ENCODE results near the gene GGT1. TPM values are rescaled to one million over a fixed set of nuclear protein-coding genes. Genes with fewer than 3 reads are reported as not detected.
"Not testable (repeated sequence)": the region's sequence is repeated elsewhere in the genome, so short reads cannot be mapped to it uniquely, and the experiment has no call there.

The GGT1 gene
- polyA plus RNA-seq, result 1 to 10 TPM; 1.5 to 3.9 TPM

- H3K4me1 ChIP-seq (ENCODE audit: control insufficient read depth in 2 of 2, insufficient read depth in 2 of 2, low read length in 1 of 2); H3K27ac ChIP-seq (ENCODE audit: low read depth in 2 of 2, low read length in 1 of 2); H3K27me3 ChIP-seq (ENCODE audit: control insufficient read depth in 1 of 2, insufficient read depth in 2 of 2, low read length in 2 of 2); H3K36me3 ChIP-seq (ENCODE audit: control insufficient read depth in 2 of 2, insufficient read depth in 2 of 2, low read length in 1 of 2); H3K4me3 ChIP-seq (ENCODE audit: low read depth in 1 of 2, low read length in 2 of 2); H3K9me3 ChIP-seq (ENCODE audit: control insufficient read depth in 2 of 2, insufficient read depth in 1 of 2, low read depth in 1 of 2, low read length in 1 of 2): not testable (repeated sequence)
- WGBS, 2 donors, result 56 to 58% methylated on average over 20 to 22 of the region's 22 CpGs
These were observed at the start of gene GGT1 for GRCh38 chr22:24602847-24603769. Gene GGT1, plus strand, starts transcription at chr22:24603193. Its CDS starts 7,889 bp downstream, at chr22:24611082.

GRCh38 chr22:24553597-24554312 lies 49.2 kb upstream of the GGT1 start:
- Histone ChIP-seq H3K27ac (ENCODE audit: low read depth in 2 of 2, low read length in 1 of 2) (peak overlapping the region; percentile 92 to 95), H3K9me3 (ENCODE audit: control insufficient read depth in 2 of 2, insufficient read depth in 1 of 2, low read depth in 1 of 2, low read length in 1 of 2) (no peaks in the 10 kb centered on the region), H3K36me3 (ENCODE audit: control insufficient read depth in 2 of 2, insufficient read depth in 2 of 2, low read length in 1 of 2) (peaks cover 4 to 10% of the 10 kb centered on the region in 2 donors), H3K27me3 (ENCODE audit: control insufficient read depth in 1 of 2, insufficient read depth in 2 of 2, low read length in 2 of 2) (no peaks in the 10 kb centered on the region), H3K4me1 (ENCODE audit: control insufficient read depth in 2 of 2, insufficient read depth in 2 of 2, low read length in 1 of 2) (peaks cover 0 to 12% of the 10 kb centered on the region in 2 donors), H3K4me3 (ENCODE audit: low read depth in 1 of 2, low read length in 2 of 2) (peak overlapping the region; percentile 82 to 88)
- whole genome bisulfite sequencing, 2 donors, result 21 to 22% methylated on average over 12 of the region's 12 CpGs

DNA sequence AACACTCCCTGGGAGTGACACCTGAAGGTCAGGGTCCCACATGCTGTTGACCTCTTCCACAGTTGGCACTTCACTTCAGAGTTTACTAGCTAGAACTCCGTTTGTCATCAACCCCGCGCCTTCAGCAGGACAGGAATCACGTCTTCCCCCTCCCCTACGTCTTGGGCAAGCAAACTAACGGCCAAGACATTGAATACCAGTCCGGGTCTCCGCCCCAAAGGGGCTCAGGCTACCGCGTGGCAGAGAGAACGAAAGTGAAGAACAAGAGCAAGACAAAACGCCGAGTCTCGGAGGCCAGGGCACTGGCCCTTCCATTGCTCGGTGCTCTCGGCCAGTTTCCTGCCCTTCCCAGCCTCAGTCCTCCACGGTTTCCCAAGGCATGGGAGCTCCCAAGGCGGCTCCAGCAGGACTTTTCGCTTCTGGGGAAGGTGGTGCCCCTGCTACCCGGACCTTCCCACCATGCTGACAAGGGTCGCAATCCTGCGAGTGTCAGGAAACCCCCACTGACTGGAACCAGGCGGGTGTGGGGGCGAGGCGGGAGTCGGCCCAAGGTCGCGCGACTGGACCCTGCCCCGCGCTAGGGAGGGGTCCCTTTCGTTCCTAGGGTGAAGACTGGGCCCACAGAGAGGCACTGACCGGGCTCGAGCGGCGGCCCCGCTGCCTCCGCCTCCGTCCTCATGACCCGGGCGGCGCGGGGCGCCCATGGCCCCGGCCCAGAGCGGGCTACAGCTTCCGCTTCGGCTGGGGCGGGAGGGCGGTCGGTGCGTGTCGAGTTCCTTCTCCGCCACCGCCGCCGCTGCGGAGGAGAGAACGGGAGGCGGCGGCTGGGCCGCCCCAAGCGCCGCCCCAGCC lies 48.5 kb upstream of the GGT1 start, which contains the start of gene GUCD1:
Gene GUCD1 (minus strand): TSS at position 826 of the 852 bp plus-strand sequence. CDS start 147 bp downstream, at position 679.
- peak within 1 kb of the TSS; percentile 97 to 99 for H3K27ac ChIP-seq (ENCODE audit: low read depth in 2 of 2, low read length in 1 of 2)
- peaks cover 0 to 12% of the 10 kb centered on the region in 2 donors for H3K4me1 ChIP-seq (ENCODE audit: control insufficient read depth in 2 of 2, insufficient read depth in 2 of 2, low read length in 1 of 2)
- no peaks in the 10 kb centered on the region for H3K9me3 ChIP-seq (ENCODE audit: control insufficient read depth in 2 of 2, insufficient read depth in 1 of 2, low read depth in 1 of 2, low read length in 1 of 2)
- peak within 1 kb of the TSS; percentile 88 for H3K4me3 ChIP-seq (ENCODE audit: low read depth in 1 of 2, low read length in 2 of 2)
- no peaks in the 10 kb centered on the region for H3K27me3 ChIP-seq (ENCODE audit: control insufficient read depth in 1 of 2, insufficient read depth in 2 of 2, low read length in 2 of 2)
- WGBS, 2 donors, result 0% methylated on average over 56 to 64 of the region's 64 CpGs
- H3K36me3 ChIP-seq (ENCODE audit: control insufficient read depth in 2 of 2, insufficient read depth in 2 of 2, low read length in 1 of 2), result peaks cover 6 to 15% of the 10 kb centered on the region in 2 donors

GRCh38 chr22:24555165-24556039 lies 47.6 kb upstream of the GGT1 start, which contains the start of gene SNRPD3:
Gene SNRPD3, plus strand, starts transcription at chr22:24555999. Its CDS starts 1,676 bp downstream, at chr22:24557675.
- H3K4me1 ChIP-seq (ENCODE audit: control insufficient read depth in 2 of 2, insufficient read depth in 2 of 2, low read length in 1 of 2), result peaks cover 0 to 12% of the 10 kb centered on the region in 2 donors
- peak within 1 kb of the TSS; percentile 97 to 99 for H3K27ac ChIP-seq (ENCODE audit: low read depth in 2 of 2, low read length in 1 of 2)
- WGBS, 2 donors, result 0 to 1% methylated on average over 55 to 59 of the region's 59 CpGs
- H3K9me3 ChIP-seq (ENCODE audit: control insufficient read depth in 2 of 2, insufficient read depth in 1 of 2, low read depth in 1 of 2, low read length in 1 of 2), result no peaks in the 10 kb centered on the region
- H3K27me3 ChIP-seq (ENCODE audit: control insufficient read depth in 1 of 2, insufficient read depth in 2 of 2, low read length in 2 of 2), result no peaks in the 10 kb centered on the region
- peak within 1 kb of the TSS; percentile 88 for H3K4me3 ChIP-seq (ENCODE audit: low read depth in 1 of 2, low read length in 2 of 2)
- peaks cover 6 to 17% of the 10 kb centered on the region in 2 donors for H3K36me3 ChIP-seq (ENCODE audit: control insufficient read depth in 2 of 2, insufficient read depth in 2 of 2, low read length in 1 of 2)

DNA sequence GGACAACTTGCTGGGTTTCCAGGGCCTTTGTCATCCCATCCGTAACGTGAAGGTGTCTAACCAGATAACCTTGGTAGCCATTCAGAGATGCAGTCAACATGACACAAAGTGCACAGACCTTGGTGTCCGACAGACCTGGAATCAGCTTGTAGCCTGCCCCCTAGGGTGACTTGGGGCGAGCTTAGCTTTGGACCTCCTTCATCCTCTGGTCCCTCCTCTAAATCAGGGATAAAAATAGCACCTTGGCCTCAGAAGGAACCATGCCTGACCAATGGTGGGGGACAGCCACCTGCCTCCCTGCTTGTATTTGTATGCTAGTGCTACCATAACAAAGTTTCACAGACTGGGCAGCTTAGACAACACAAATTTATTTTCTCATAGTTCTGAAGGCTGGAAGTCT lies 43.5 kb upstream of the GGT1 start:
- WGBS, 2 donors, result 60 to 62% methylated on average over 4 of the region's 4 CpGs
- Histone ChIP-seq H3K4me3 (ENCODE audit: low read depth in 1 of 2, low read length in 2 of 2) (no peak overlapping the region), H3K4me1 (ENCODE audit: control insufficient read depth in 2 of 2, insufficient read depth in 2 of 2, low read length in 1 of 2) (no peaks in the 10 kb centered on the region), H3K9me3 (ENCODE audit: control insufficient read depth in 2 of 2, insufficient read depth in 1 of 2, low read depth in 1 of 2, low read length in 1 of 2) (no peaks in the 10 kb centered on the region), H3K36me3 (ENCODE audit: control insufficient read depth in 2 of 2, insufficient read depth in 2 of 2, low read length in 1 of 2) (peaks cover 6 to 18% of the 10 kb centered on the region in 2 donors), H3K27ac (ENCODE audit: low read depth in 2 of 2, low read length in 1 of 2) (no peak overlapping the region), H3K27me3 (ENCODE audit: control insufficient read depth in 1 of 2, insufficient read depth in 2 of 2, low read length in 2 of 2) (no peaks in the 10 kb centered on the region)

DNA sequence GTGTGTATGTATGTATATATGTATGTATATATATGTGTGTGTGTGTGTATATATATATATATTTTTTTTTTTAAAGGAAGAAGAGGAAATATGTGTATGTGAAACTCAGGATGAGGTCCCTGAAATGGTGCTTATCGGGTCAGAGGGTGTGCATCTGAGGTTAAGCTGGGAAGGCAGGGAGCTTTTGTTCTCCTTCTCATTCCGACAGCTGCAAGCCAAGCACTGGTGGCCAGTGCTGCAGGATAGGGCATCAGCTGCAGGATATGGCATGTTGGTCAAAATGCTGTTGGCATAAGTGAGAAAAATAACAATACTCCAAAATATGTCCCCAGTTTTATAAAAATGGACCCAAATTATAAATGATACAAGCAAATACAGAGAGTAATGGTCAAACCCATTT lies 39.7 kb upstream of the GGT1 start:
- 94 to 96% methylated on average over 2 of the region's 2 CpGs for whole genome bisulfite sequencing, 2 donors
- Histone ChIP-seq H3K9me3 (ENCODE audit: control insufficient read depth in 2 of 2, insufficient read depth in 1 of 2, low read depth in 1 of 2, low read length in 1 of 2) (no peaks in the 10 kb centered on the region), H3K27me3 (ENCODE audit: control insufficient read depth in 1 of 2, insufficient read depth in 2 of 2, low read length in 2 of 2) (no peaks in the 10 kb centered on the region), H3K27ac (ENCODE audit: low read depth in 2 of 2, low read length in 1 of 2) (no peak overlapping the region), H3K4me3 (ENCODE audit: low read depth in 1 of 2, low read length in 2 of 2) (no peak overlapping the region), H3K4me1 (ENCODE audit: control insufficient read depth in 2 of 2, insufficient read depth in 2 of 2, low read length in 1 of 2) (no peaks in the 10 kb centered on the region), H3K36me3 (ENCODE audit: control insufficient read depth in 2 of 2, insufficient read depth in 2 of 2, low read length in 1 of 2) (peaks cover 9 to 29% of the 10 kb centered on the region in 2 donors)

GRCh38 chr22:24564376-24565058 lies 38.5 kb upstream of the GGT1 start:
- Histone ChIP-seq H3K4me3 (ENCODE audit: low read depth in 1 of 2, low read length in 2 of 2) (no peak overlapping the region), H3K4me1 (ENCODE audit: control insufficient read depth in 2 of 2, insufficient read depth in 2 of 2, low read length in 1 of 2) (no peaks in the 10 kb centered on the region), H3K27ac (ENCODE audit: low read depth in 2 of 2, low read length in 1 of 2) (peak overlapping the region in 1 of 2 donors; percentile 20), H3K9me3 (ENCODE audit: control insufficient read depth in 2 of 2, insufficient read depth in 1 of 2, low read depth in 1 of 2, low read length in 1 of 2) (no peaks in the 10 kb centered on the region), H3K27me3 (ENCODE audit: control insufficient read depth in 1 of 2, insufficient read depth in 2 of 2, low read length in 2 of 2) (no peaks in the 10 kb centered on the region), H3K36me3 (ENCODE audit: control insufficient read depth in 2 of 2, insufficient read depth in 2 of 2, low read length in 1 of 2) (peaks cover 3 to 23% of the 10 kb centered on the region in 2 donors)
- 64 to 65% methylated on average over 2 of the region's 2 CpGs for WGBS, 2 donors

GRCh38 chr22:24565077-24565476 lies 37.9 kb upstream of the GGT1 start:
- WGBS, 2 donors, result 82 to 87% methylated on average over 2 of the region's 2 CpGs
- H3K36me3 ChIP-seq (ENCODE audit: control insufficient read depth in 2 of 2, insufficient read depth in 2 of 2, low read length in 1 of 2), result peaks cover 3 to 24% of the 10 kb centered on the region in 2 donors
- H3K9me3 ChIP-seq (ENCODE audit: control insufficient read depth in 2 of 2, insufficient read depth in 1 of 2, low read depth in 1 of 2, low read length in 1 of 2), result no peaks in the 10 kb centered on the region
- H3K27me3 ChIP-seq (ENCODE audit: control insufficient read depth in 1 of 2, insufficient read depth in 2 of 2, low read length in 2 of 2), result no peaks in the 10 kb centered on the region
- H3K27ac ChIP-seq (ENCODE audit: low read depth in 2 of 2, low read length in 1 of 2), result no peak overlapping the region
- H3K4me3 ChIP-seq (ENCODE audit: low read depth in 1 of 2, low read length in 2 of 2), result no peak overlapping the region
- H3K4me1 ChIP-seq (ENCODE audit: control insufficient read depth in 2 of 2, insufficient read depth in 2 of 2, low read length in 1 of 2), result no peaks in the 10 kb centered on the region

All from esophagus (tissue), 2 donors.